Gastroesophageal sphincter (tissue), 3 donors: ENCODE results near the gene CPT1A.

ENCODE experiments used
- EP300 ChIP-seq: sonication (generic); formaldehyde crosslinking; IDR thresholded peaks from one replicate; pipeline ENCODE4 v1.6.1; 2017; ENCODE audit warnings: antibody characterized with exemption, mild to moderate bottlenecking
- POLR2A ChIP-seq, 2 donors: fragments of 450-650 bp; IDR thresholded peaks; one replicate each; pipeline ENCODE4 v1.6.1; 2017; ENCODE audit warnings: antibody characterized with exemption in 2 of 2, mild to moderate bottlenecking in 2 of 2, moderate library complexity in 1 of 2
- POLR2AphosphoS5 ChIP-seq: sonication (generic); formaldehyde crosslinking; IDR thresholded peaks from one replicate; pipeline ENCODE4 v1.6.1; 2017; ENCODE audit warnings: antibody characterized with exemption
- TF ChIP-seq, protein P1 (sequence below), 4 experiments: fragments of 200-600 bp in 2 of 4; fragments of 450-650 bp in 2 of 4; sonication (generic) in 1 of 4; IDR thresholded peaks; one replicate each; pipeline ENCODE4 v1.5.1; 2017 to 2019; ENCODE audit warnings: antibody characterized with exemption in 4 of 4, mild to moderate bottlenecking in 2 of 4, moderate library complexity in 2 of 4

DNA sequence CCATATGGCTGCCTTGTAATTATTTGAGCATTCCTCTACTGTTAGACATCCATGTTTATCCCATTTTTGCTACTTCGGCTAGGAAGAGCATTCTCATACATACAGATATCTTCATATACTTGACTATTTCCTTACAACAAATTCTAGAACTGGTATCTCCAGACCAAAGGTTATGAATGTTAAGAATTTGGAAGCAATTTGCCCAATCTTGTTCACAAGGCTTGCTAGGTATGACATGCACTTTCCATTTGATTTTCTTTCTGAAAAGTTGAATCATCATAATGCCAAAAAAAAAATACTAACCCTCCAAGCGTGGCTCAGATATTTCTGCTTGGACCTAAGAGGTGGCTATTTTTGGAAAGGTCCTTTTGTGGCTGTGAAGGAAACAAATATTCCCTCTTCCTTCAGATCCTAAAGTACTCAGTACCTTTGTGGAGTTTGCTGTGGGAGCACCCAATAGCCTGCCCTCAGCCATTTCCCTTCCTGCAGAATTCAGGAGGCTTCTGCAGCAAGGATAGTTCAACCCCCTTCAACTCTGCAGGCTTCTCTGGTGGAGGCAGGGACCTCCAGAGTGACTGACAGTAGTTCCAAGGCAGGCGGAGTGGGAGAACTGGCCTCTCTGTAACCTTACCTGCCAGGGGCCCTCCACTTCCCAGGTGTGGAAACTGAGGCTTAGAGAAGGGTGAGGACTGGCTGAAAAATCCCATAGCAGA is 22.0 kb upstream of the CPT1A start:
- TF ChIP-seq, protein P1, sequence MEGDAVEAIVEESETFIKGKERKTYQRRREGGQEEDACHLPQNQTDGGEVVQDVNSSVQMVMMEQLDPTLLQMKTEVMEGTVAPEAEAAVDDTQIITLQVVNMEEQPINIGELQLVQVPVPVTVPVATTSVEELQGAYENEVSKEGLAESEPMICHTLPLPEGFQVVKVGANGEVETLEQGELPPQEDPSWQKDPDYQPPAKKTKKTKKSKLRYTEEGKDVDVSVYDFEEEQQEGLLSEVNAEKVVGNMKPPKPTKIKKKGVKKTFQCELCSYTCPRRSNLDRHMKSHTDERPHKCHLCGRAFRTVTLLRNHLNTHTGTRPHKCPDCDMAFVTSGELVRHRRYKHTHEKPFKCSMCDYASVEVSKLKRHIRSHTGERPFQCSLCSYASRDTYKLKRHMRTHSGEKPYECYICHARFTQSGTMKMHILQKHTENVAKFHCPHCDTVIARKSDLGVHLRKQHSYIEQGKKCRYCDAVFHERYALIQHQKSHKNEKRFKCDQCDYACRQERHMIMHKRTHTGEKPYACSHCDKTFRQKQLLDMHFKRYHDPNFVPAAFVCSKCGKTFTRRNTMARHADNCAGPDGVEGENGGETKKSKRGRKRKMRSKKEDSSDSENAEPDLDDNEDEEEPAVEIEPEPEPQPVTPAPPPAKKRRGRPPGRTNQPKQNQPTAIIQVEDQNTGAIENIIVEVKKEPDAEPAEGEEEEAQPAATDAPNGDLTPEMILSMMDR (IDR thresholded peaks at IDR 0.05) = no peak
- TF ChIP-seq POLR2A (IDR thresholded peaks at IDR 0.05) = no peak
- no peak for TF ChIP-seq POLR2AphosphoS5
- no peak for TF ChIP-seq EP300
